ENCODE measurements around the gene PRKAR1B. TPM values are rescaled to one million over a fixed set of nuclear protein-coding genes. Genes with fewer than 3 reads are reported as not detected.

PRKAR1B gene
- total and polyA plus RNA-seq, 9 donors = 14.3 to 49.0 (median 34.0) TPM

GRCh38 chr7:644381-645305, 82.4 kb downstream of the PRKAR1B start:
- Histone ChIP-seq H3K27ac (peak overlapping the region in 1 of 2 donors; percentile 65), H3K4me3 (no peak overlapping the region), H3K9me3 (no peaks in the 10 kb centered on the region), H3K36me3 (no peaks in the 10 kb centered on the region), H3K27me3 (no peaks in the 10 kb centered on the region), H3K4me1 (ENCODE audit: insufficient read depth) (peaks cover 6% of the 10 kb centered on the region)
- intact Hi-C loops (cut with DNase I) = no loop called here
- peak in 3 of 5 donors; percentile 49 to 55 (median 52) for DNase-seq
- 58 to 74% (median 61%) methylated on average over 31 to 35 of the region's 35 CpGs for WGBS, 3 donors
- no peak for TF ChIP-seq CTCF (IDR thresholded peaks at IDR 0.05)
- TF ChIP-seq POLR2A (IDR thresholded peaks at IDR 0.05) = no peak
- TF ChIP-seq EP300 (IDR thresholded peaks at IDR 0.05) = no peak

- Histone ChIP-seq H3K36me3 (no peaks in the 10 kb centered on the region), H3K27me3 (no peaks in the 10 kb centered on the region), H3K4me1 (ENCODE audit: insufficient read depth) (peaks cover 6% of the 10 kb centered on the region), H3K4me3 (no peak overlapping the region), H3K9me3 (no peaks in the 10 kb centered on the region), H3K27ac (no peak overlapping the region)
- WGBS, 3 donors = 96 to 98% (median 96%) methylated on average over 11 of the region's 11 CpGs
- TF ChIP-seq POLR2A (IDR thresholded peaks at IDR 0.05) (no peak), EP300 (IDR thresholded peaks at IDR 0.05) (no peak), CTCF (IDR thresholded peaks at IDR 0.05) (no peak)
- peak in 1 of 5 donors; percentile 19 for DNase-seq
- intact Hi-C loops (cut with DNase I) = no loop called here
Measured at GRCh38 chr7:641966-642365, 85.1 kb downstream of the PRKAR1B start.

GRCh38 chr7:641269-641671, 85.8 kb downstream of the PRKAR1B start:
- no peaks in the 10 kb centered on the region for H3K27me3 ChIP-seq
- WGBS, 3 donors = 89 to 92% (median 91%) methylated on average over 16 of the region's 16 CpGs
- peaks cover 6% of the 10 kb centered on the region for H3K4me1 ChIP-seq (ENCODE audit: insufficient read depth)
- DNase-seq = no peak
- H3K4me3 ChIP-seq = no peak overlapping the region
- intact Hi-C loops (cut with DNase I) = no loop called here
- no peak overlapping the region for H3K27ac ChIP-seq
- H3K9me3 ChIP-seq = no peaks in the 10 kb centered on the region
- H3K36me3 ChIP-seq = no peaks in the 10 kb centered on the region
- TF ChIP-seq POLR2A (IDR thresholded peaks at IDR 0.05) (no peak), CTCF (IDR thresholded peaks at IDR 0.05) (no peak), EP300 (IDR thresholded peaks at IDR 0.05) (no peak)

GRCh38 chr7:638256-639011, 88.6 kb downstream of the PRKAR1B start:
- no peaks in the 10 kb centered on the region for H3K36me3 ChIP-seq
- H3K27ac ChIP-seq = no peak overlapping the region
- H3K4me3 ChIP-seq = no peak overlapping the region
- H3K4me1 ChIP-seq (ENCODE audit: insufficient read depth) = no peaks in the 10 kb centered on the region
- DNase-seq = peak in 1 of 5 donors; percentile 15
- TF ChIP-seq CTCF (IDR thresholded peaks at IDR 0.05) = no peak
- no peak for TF ChIP-seq EP300 (IDR thresholded peaks at IDR 0.05)
- TF ChIP-seq POLR2A (IDR thresholded peaks at IDR 0.05) = no peak
- no peaks in the 10 kb centered on the region for H3K9me3 ChIP-seq
- intact Hi-C loops (cut with DNase I) = no loop called here
- WGBS, 3 donors = 92 to 95% (median 95%) methylated on average over 25 of the region's 25 CpGs
- H3K27me3 ChIP-seq = no peaks in the 10 kb centered on the region
